ACHN (cell line): ENCODE results near the gene KRTAP5-11.
"Not testable (repeated sequence)": the region's sequence is repeated elsewhere in the genome, so short reads cannot be mapped to it uniquely, and the experiment has no call there.

Experiments
- DNase-seq: peaks from one replicate; pipeline ENCODE4 v3.0.0-alpha.2; 2015
- in situ Hi-C: cut with HindIII; loops from 2 replicates; pipeline ENCODE4 v1.10.0; 2017; ENCODE audit warnings: low sequenced_read_pairs, low pct_ligation_motif_present, low pct_unique_long_range_greater_than_20kb

Gene KRTAP5-11

GRCh38 chr11:71588314-71588713, 5.6 kb upstream of the KRTAP5-11 start:
- DNase-seq, in situ Hi-C loops: not testable (repeated sequence)

GRCh38 chr11:71585673-71586072, 3.0 kb upstream of the KRTAP5-11 start:
- DNase-seq, in situ Hi-C loops: not testable (repeated sequence)

- DNase-seq, in situ Hi-C loops: not testable (repeated sequence)
Observed at GRCh38 chr11:71582969-71583368, 294 bp upstream of the KRTAP5-11 start.

GRCh38 chr11:71581826-71582225, 849 bp downstream of the KRTAP5-11 start:
- in situ Hi-C loops = no loop called here
- no peak for DNase-seq

GRCh38 chr11:71580057-71581003, 2.3 kb downstream of the KRTAP5-11 start:
- DNase-seq = peak; percentile 54
- in situ Hi-C loops = no loop called here

GRCh38 chr11:71579513-71579912, 3.2 kb downstream of the KRTAP5-11 start:
- in situ Hi-C loops, DNase-seq: not testable (repeated sequence)

GRCh38 chr11:71577469-71578004, 5.1 kb downstream of the KRTAP5-11 start:
- no peak for DNase-seq
- in situ Hi-C loops = no loop called here

GRCh38 chr11:71576688-71577465, 5.8 kb downstream of the KRTAP5-11 start:
- DNase-seq, in situ Hi-C loops: not testable (repeated sequence)

GRCh38 chr11:71575723-71576424, 6.8 kb downstream of the KRTAP5-11 start:
- in situ Hi-C loops = no loop called here
- DNase-seq = no peak

- in situ Hi-C loops = no loop called here
- DNase-seq = no peak
Observed at GRCh38 chr11:71574418-71574817, 8.3 kb downstream of the KRTAP5-11 start.

- no peak for DNase-seq
- in situ Hi-C loops = no loop called here
Observed at GRCh38 chr11:71572811-71573210, 9.9 kb downstream of the KRTAP5-11 start.

GRCh38 chr11:71571101-71571850, 11.4 kb downstream of the KRTAP5-11 start:
- DNase-seq, in situ Hi-C loops: not testable (repeated sequence)

- DNase-seq = no peak
- in situ Hi-C loops = no loop called here
Observed at GRCh38 chr11:71568704-71569349, 13.8 kb downstream of the KRTAP5-11 start.

- in situ Hi-C loops, DNase-seq: not testable (repeated sequence)
Observed at GRCh38 chr11:71567633-71568032, 15.0 kb downstream of the KRTAP5-11 start.

- in situ Hi-C loops = not testable (repeated sequence)
Observed at GRCh38 chr11:71566626-71567599, 15.8 kb downstream of the KRTAP5-11 start.

GRCh38 chr11:71566081-71566620, 16.5 kb downstream of the KRTAP5-11 start:
- in situ Hi-C loops = no loop called here
- DNase-seq = no peak

More at GRCh38 chr11:71566626-71567599, 15.8 kb downstream of the KRTAP5-11 start:
- DNase-seq = not testable (repeated sequence)
